Measurements from ENCODE around the gene GSTA5. TPM values are rescaled to one million over a fixed set of nuclear protein-coding genes. Genes with fewer than 3 reads are reported as not detected.
A peak's percentile ranks its signal among the peaks of the same experiment; 100 is the strongest.
"Not testable (repeated sequence)": the region's sequence is repeated elsewhere in the genome, so short reads cannot be mapped to it uniquely, and the experiment has no call there.

GSTA5 gene
- total RNA-seq, 1 experiment from 2014 or later, result not detected

GRCh38 chr6:52868240-52868639, 27.6 kb upstream of the GSTA5 start:
- POLR2A ChIA-PET, result no interaction called here
- CTCF ChIA-PET, result interaction anchor here (0.6 to 1.4 kb wide), 2 partner anchors 12 to 276 kb away, joined by 4 to 5 read pairs; no protein-coding TSS in a partner anchor
- H3K36me3 Mint-ChIP-seq, result no peaks in the 10 kb centered on the region
- no peak overlapping the region for H3K27ac Mint-ChIP-seq
- no peak overlapping the region for H3K4me3 Mint-ChIP-seq
- peaks cover 12% of the 10 kb centered on the region for H3K4me1 Mint-ChIP-seq
- H3K27me3 Mint-ChIP-seq (ENCODE audit: low read depth), result peaks cover 4% of the 10 kb centered on the region
- H3K9me3 Mint-ChIP-seq, result no peaks in the 10 kb centered on the region
- TF ChIP-seq ATF6 (CRISPR knock-in tag; IDR thresholded peaks at IDR 0.05) (no peak), STAT6 (CRISPR knock-in tag; conservative IDR thresholded peaks at IDR 0.05; ENCODE audit: low read depth) (no peak), ZNF423 (CRISPR knock-in tag; IDR thresholded peaks at IDR 0.05) (no peak), GTF2I (CRISPR knock-in tag; conservative IDR thresholded peaks at IDR 0.05) (no peak), ZNF219 (CRISPR knock-in tag; IDR thresholded peaks at IDR 0.05; ENCODE audit: borderline replicate concordance) (no peak), ZBTB43 (CRISPR knock-in tag; IDR thresholded peaks at IDR 0.05) (no peak), CREM (CRISPR knock-in tag; IDR thresholded peaks at IDR 0.05) (no peak), ZNF317 (CRISPR knock-in tag; IDR thresholded peaks at IDR 0.05; ENCODE audit: borderline replicate concordance, low read depth) (no peak), ZNF416 (CRISPR knock-in tag; IDR thresholded peaks at IDR 0.05) (no peak), ZMAT4 (CRISPR knock-in tag; IDR thresholded peaks at IDR 0.05) (no peak), ATF3 (CRISPR knock-in tag; conservative IDR thresholded peaks at IDR 0.05) (no peak), SOX15 (CRISPR knock-in tag; IDR thresholded peaks at IDR 0.05) (no peak), NFYB (CRISPR knock-in tag; conservative IDR thresholded peaks at IDR 0.05; ENCODE audit: low read depth) (no peak), HMGXB4 (CRISPR knock-in tag; IDR thresholded peaks at IDR 0.05) (no peak)
- ATAC-seq (no peak), DNase-seq (ENCODE audit: low spot score) (no peak)

- H3K9me3 Mint-ChIP-seq; ATAC-seq; H3K27me3 Mint-ChIP-seq (ENCODE audit: low read depth); H3K36me3 Mint-ChIP-seq; H3K4me3 Mint-ChIP-seq; POLR2A ChIA-PET: not testable (repeated sequence)
- Mint-ChIP-seq H3K27ac (peak overlapping the region; percentile 27; the same call in 1 of the 2 replicates), H3K4me1 (peaks cover 21% of the 10 kb centered on the region)
- CTCF ChIA-PET, result interaction anchor here (0.8 kb wide), 1 partner anchor 136 kb away, joined by 4 read pairs; no protein-coding TSS in a partner anchor
- peak; percentile 41 for DNase-seq (ENCODE audit: low spot score)
Measured at GRCh38 chr6:52861151-52861550, 20.5 kb upstream of the GSTA5 start.

GRCh38 chr6:52858416-52858815, 17.8 kb upstream of the GSTA5 start:
- Mint-ChIP-seq H3K27me3 (ENCODE audit: low read depth) (0 out of 2 replicates have a peak, but pooled peaks cover 3% of the 10 kb centered on the region), H3K36me3 (no peaks in the 10 kb centered on the region), H3K4me1 (peaks cover 32% of the 10 kb centered on the region), H3K9me3 (0 out of 2 replicates have a peak, but pooled peaks cover 5% of the 10 kb centered on the region), H3K4me3 (no peak overlapping the region), H3K27ac (no peak overlapping the region)
- TF ChIP-seq ZNF317 (CRISPR knock-in tag; IDR thresholded peaks at IDR 0.05; ENCODE audit: borderline replicate concordance, low read depth) (no peak), FOXJ3 (CRISPR knock-in tag; IDR thresholded peaks at IDR 0.05; ENCODE audit: borderline replicate concordance) (no peak), ZNF121 (CRISPR knock-in tag; IDR thresholded peaks at IDR 0.05) (no peak), AR (CRISPR knock-in tag; IDR thresholded peaks at IDR 0.05) (no peak), SOX15 (CRISPR knock-in tag; IDR thresholded peaks at IDR 0.05) (no peak), ERG (CRISPR knock-in tag; IDR thresholded peaks at IDR 0.05) (no peak), PRRX2 (CRISPR knock-in tag; IDR thresholded peaks at IDR 0.05) (no peak)
- DNase-seq (ENCODE audit: low spot score) (no peak), ATAC-seq (no peak)
- ChIA-PET CTCF (no interaction called here), POLR2A (no interaction called here)

Measured in WTC11 (cell line).